KMS-11 (cell line): ENCODE measurements around the gene ADPRH.

Experiments
- H2AFZ ChIP-seq: fragments of 200-600 bp; sonication (generic); 2 replicates; pipeline ENCODE4 v1.6.1; 2016; ENCODE audit warnings: antibody characterized with exemption, mixed run types, low read depth
- H3K27ac ChIP-seq: fragments of 200-600 bp; sonication (generic); 2 replicates; pipeline ENCODE4 v1.6.1; 2016; ENCODE audit warnings: mild to moderate bottlenecking, mixed run types
- H3K27me3 ChIP-seq: fragments of 200-600 bp; sonication (generic); 2 replicates; pipeline ENCODE4 v1.6.1; 2017; ENCODE audit warnings: mild to moderate bottlenecking, low read depth, mixed run types, moderate library complexity; ENCODE audit not compliant: insufficient read depth
- H3K36me3 ChIP-seq: fragments of 200-600 bp; sonication (generic); 2 replicates; pipeline ENCODE4 v1.6.1; 2017; ENCODE audit warnings: mild to moderate bottlenecking, mixed run types; ENCODE audit not compliant: insufficient read depth
- H3K4me1 ChIP-seq: fragments of 200-600 bp; sonication (generic); 2 replicates; pipeline ENCODE4 v1.6.1; 2016; ENCODE audit warnings: mild to moderate bottlenecking, low read depth, mixed run types; ENCODE audit not compliant: poor library complexity, severe bottlenecking
- H3K4me2 ChIP-seq: fragments of 200-600 bp; sonication (generic); 2 replicates; pipeline ENCODE4 v1.7.0; 2016; ENCODE audit warnings: mild to moderate bottlenecking, mixed run types
- H3K4me3 ChIP-seq: fragments of 200-600 bp; sonication (generic); IDR thresholded peaks from 2 replicates; pipeline ENCODE4 v1.6.1; 2017; ENCODE audit warnings: low read depth, low read length, mixed read lengths; ENCODE audit not compliant: insufficient read depth
- H3K79me2 ChIP-seq: fragments of 200-600 bp; sonication (generic); 2 replicates; pipeline ENCODE4 v1.6.1; 2016; ENCODE audit warnings: low read depth, mixed run types; ENCODE audit not compliant: insufficient read depth
- H3K9ac ChIP-seq: fragments of 200-600 bp; sonication (generic); 2 replicates; pipeline ENCODE4 v1.6.1; 2016; ENCODE audit warnings: mild to moderate bottlenecking, mixed run types
- H4K20me1 ChIP-seq: fragments of 200-600 bp; sonication (generic); 2 replicates; pipeline ENCODE4 v1.6.1; 2016; ENCODE audit warnings: mild to moderate bottlenecking, mixed run types; ENCODE audit not compliant: insufficient read depth
- TF ChIP-seq, protein P1 (sequence below): fragments of 200-600 bp; sonication (generic); conservative IDR thresholded peaks from 2 replicates; pipeline ENCODE4 v1.6.1; 2017; ENCODE audit warnings: low read depth, mild to moderate bottlenecking, antibody characterized with exemption, low read length, moderate library complexity, mixed read lengths

ADPRH gene

DNA sequence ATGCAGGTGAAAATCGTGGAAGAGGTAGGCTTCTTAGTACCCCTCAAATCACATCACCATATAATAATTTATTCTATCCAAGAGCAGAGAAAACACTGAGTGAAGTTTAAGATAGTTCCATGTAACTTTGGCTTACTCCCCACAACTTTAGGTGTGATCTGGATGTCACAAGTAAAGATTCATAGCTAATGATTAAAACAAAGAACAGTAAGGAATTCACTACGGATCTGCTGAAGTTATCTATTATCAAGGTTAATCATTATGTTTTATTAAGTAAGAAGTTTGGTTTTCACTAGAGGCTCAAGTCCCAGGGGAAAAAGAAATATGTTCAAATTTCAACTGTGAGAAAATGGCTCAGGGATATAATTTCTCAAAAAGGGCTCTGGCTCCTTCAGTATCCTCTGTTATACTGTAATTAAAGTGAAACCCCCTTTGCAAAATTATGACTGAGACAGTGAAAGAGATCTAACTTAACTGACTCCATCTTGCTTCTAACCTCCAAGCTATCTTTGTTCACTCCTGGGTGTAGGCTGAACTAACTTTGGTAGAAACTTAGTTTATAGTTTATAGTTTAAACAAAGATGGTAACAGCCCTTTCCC is 37.0 kb upstream of the ADPRH start:
- no peaks in the 10 kb centered on the region for H3K36me3 ChIP-seq
- H3K4me1 ChIP-seq: peaks cover 6% of the 10 kb centered on the region
- TF ChIP-seq, protein P1, sequence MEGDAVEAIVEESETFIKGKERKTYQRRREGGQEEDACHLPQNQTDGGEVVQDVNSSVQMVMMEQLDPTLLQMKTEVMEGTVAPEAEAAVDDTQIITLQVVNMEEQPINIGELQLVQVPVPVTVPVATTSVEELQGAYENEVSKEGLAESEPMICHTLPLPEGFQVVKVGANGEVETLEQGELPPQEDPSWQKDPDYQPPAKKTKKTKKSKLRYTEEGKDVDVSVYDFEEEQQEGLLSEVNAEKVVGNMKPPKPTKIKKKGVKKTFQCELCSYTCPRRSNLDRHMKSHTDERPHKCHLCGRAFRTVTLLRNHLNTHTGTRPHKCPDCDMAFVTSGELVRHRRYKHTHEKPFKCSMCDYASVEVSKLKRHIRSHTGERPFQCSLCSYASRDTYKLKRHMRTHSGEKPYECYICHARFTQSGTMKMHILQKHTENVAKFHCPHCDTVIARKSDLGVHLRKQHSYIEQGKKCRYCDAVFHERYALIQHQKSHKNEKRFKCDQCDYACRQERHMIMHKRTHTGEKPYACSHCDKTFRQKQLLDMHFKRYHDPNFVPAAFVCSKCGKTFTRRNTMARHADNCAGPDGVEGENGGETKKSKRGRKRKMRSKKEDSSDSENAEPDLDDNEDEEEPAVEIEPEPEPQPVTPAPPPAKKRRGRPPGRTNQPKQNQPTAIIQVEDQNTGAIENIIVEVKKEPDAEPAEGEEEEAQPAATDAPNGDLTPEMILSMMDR: no peak
- no peak overlapping the region for H3K4me2 ChIP-seq
- H3K27ac ChIP-seq: no peak overlapping the region
- no peak overlapping the region for H2AFZ ChIP-seq
- H3K9ac ChIP-seq: no peak overlapping the region
- no peaks in the 10 kb centered on the region for H3K79me2 ChIP-seq
- H4K20me1 ChIP-seq: no peaks in the 10 kb centered on the region
- no peak overlapping the region for H3K4me3 ChIP-seq
- no peaks in the 10 kb centered on the region for H3K27me3 ChIP-seq

DNA sequence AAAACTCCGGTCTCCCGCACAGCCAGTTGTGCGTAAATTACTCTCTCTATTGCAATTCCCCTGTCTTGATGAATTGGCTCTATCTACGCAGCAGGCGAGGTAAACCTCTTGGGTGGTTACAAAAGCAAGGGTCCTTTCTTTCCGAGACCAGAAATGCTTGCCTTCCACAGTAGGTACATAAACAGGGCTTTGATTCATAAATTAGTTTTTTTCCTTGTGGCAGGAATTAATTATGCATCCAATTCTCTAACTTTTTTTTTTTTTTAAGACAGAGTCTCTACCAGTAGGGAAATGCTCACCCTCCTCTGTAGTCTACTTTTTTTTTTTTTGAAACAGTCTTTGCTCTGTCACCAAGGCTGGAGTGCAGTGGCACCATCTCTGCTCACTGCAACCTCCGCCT is 36.1 kb upstream of the ADPRH start:
- Histone ChIP-seq H3K4me3 (no peak overlapping the region), H2AFZ (no peak overlapping the region), H3K79me2 (no peaks in the 10 kb centered on the region), H3K36me3 (no peaks in the 10 kb centered on the region), H3K4me1 (peaks cover 6% of the 10 kb centered on the region), H4K20me1 (no peaks in the 10 kb centered on the region), H3K9ac (no peak overlapping the region), H3K4me2 (no peak overlapping the region), H3K27ac (no peak overlapping the region), H3K27me3 (no peaks in the 10 kb centered on the region)
- TF ChIP-seq, protein P1: no peak

DNA sequence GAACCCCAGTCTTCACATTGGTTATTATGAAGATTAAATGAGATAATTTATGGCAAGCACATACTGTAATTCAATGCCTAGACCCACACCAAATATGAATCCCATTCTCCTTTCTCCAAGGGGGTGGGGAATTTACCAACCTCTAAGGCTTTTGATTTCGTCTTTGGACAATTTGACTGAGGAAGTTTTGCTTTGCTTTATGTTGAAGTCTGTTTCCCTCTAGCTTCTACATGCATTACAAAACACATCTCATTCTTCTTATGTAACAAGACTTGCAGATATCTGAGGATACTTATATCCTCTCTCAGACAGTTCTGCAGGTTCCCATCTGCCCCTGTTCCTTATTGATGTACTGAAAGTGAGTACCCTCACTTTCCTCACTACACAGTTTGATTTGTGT is 32.1 kb upstream of the ADPRH start:
- Histone ChIP-seq H4K20me1 (no peaks in the 10 kb centered on the region), H3K79me2 (no peaks in the 10 kb centered on the region), H3K36me3 (no peaks in the 10 kb centered on the region), H3K27ac (no peak overlapping the region), H2AFZ (no peak overlapping the region), H3K4me1 (no peaks in the 10 kb centered on the region), H3K4me3 (no peak overlapping the region), H3K4me2 (no peak overlapping the region), H3K27me3 (no peaks in the 10 kb centered on the region), H3K9ac (no peak overlapping the region)
- TF ChIP-seq, protein P1: no peak

DNA sequence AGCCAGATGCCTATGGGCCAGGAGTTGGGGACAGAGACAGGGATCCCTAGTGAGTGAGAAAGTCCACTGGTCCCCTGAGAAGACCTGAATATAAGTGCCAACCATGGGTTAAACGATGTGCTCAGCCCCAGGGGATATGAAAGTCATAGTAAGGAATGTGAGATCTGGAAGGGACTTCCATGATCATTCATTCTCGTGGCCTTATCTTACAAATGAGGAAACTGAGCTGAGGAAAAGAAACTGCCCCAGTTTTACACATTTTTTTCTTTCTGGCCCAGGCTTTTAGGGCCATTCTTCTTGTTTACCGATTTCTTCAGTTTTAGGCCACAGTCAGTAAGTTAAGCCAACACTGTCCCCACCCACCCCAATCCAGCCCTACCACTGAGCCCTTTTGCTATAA is 31.0 kb upstream of the ADPRH start:
- Histone ChIP-seq H3K79me2 (no peaks in the 10 kb centered on the region), H3K27ac (no peak overlapping the region), H3K27me3 (no peaks in the 10 kb centered on the region), H3K36me3 (no peaks in the 10 kb centered on the region), H3K4me1 (no peaks in the 10 kb centered on the region), H3K4me3 (no peak overlapping the region), H4K20me1 (no peaks in the 10 kb centered on the region), H3K4me2 (no peak overlapping the region), H3K9ac (no peak overlapping the region), H2AFZ (no peak overlapping the region)
- TF ChIP-seq, protein P1: no peak
